ENCODE data around the gene ALAS1. TPM values are rescaled to one million over a fixed set of nuclear protein-coding genes. Genes with fewer than 3 reads are reported as not detected.

The ALAS1 gene
- total RNA-seq, 6 experiments from 2014 or later = 73.4 to 783 (median 147) TPM

DNA sequence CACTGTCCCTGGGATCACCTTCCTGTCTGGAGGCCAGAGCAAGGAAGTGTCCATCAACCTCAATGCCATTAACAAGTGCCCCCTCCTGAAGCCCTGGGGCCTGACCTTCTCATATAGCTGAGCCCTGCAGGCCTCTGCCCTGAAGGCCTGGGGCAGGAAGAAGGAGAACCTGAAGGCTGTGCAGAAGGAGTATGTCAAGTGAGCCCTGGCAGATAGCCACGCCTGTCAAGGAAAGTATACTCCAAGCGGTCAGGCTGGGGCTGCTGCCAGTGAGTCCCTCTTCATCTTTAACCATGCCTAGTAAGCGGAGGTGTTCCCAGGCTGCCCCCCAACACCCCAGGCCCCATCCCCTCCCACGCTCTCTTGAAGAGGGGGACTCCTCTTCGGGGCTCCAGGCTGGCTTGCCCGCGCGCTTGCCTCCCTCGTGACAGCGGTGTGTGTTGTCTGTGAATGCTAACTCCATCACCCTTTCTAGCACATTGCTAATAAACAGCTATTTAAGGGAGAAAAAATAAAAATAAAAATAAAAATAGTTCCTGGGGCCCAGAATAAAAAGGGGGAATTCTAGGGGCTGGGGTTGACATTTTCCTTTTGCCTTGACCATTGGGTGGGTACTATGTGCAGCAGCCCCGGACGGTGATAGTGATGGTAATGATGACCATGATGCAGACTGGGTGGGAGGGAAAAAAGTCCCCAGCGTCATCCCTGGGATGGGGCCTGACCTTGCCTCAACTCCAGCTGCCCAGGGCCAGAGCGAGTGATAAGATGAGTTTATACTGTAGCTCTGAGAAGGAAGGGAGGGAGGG lies 3.3 kb upstream of the ALAS1 start:
- TF ChIP-seq, protein P1, sequence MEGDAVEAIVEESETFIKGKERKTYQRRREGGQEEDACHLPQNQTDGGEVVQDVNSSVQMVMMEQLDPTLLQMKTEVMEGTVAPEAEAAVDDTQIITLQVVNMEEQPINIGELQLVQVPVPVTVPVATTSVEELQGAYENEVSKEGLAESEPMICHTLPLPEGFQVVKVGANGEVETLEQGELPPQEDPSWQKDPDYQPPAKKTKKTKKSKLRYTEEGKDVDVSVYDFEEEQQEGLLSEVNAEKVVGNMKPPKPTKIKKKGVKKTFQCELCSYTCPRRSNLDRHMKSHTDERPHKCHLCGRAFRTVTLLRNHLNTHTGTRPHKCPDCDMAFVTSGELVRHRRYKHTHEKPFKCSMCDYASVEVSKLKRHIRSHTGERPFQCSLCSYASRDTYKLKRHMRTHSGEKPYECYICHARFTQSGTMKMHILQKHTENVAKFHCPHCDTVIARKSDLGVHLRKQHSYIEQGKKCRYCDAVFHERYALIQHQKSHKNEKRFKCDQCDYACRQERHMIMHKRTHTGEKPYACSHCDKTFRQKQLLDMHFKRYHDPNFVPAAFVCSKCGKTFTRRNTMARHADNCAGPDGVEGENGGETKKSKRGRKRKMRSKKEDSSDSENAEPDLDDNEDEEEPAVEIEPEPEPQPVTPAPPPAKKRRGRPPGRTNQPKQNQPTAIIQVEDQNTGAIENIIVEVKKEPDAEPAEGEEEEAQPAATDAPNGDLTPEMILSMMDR (IDR thresholded peaks at IDR 0.05) = no peak
- TF ChIP-seq POLR2A (IDR thresholded peaks at IDR 0.05) = no peak
- H3K9me3 ChIP-seq = no peaks in the 10 kb centered on the region
- H3K27ac ChIP-seq = no peak overlapping the region
- ATAC-seq (no peak), DNase-seq (peak in 1 of 3 donors; percentile 52)
- no peak overlapping the region for H3K4me3 ChIP-seq
- WGBS (ENCODE audit: insufficient coverage, low coverage, low lambda C conversion rate, missing lambda C conversion rate) = 75% methylated on average over 10 of the region's 14 CpGs
- peaks cover 0 to 40% (median 5%) of the 10 kb centered on the region in 4 donors for H3K4me1 ChIP-seq
- H3K36me3 ChIP-seq = peaks cover 0 to 9% (median 1%) of the 10 kb centered on the region in 4 donors
- intact Hi-C loops (cut with DNase I) = no loop called here
- H3K27me3 ChIP-seq = no peaks in the 10 kb centered on the region

DNA sequence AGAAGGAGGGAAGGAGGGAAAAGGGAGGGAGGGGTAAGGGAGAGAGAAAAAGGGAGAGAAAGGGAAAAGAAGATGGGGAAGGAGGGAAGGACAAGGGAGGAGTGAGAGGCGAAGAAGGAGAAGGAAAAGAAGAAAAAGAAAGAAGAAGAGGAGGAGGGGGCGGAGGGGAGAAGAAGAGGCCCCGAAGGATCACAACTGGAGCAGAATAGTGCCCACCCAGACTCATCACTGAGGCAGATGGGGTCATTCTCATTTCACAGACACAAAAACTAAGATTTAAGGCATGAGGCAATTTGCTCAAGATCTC lies 2.7 kb upstream of the ALAS1 start:
- DNase-seq (no peak), ATAC-seq (no peak)
- TF ChIP-seq POLR2A (IDR thresholded peaks at IDR 0.05) = no peak
- TF ChIP-seq, protein P1 (IDR thresholded peaks at IDR 0.05) = no peak
- peaks cover 0 to 15% (median 3%) of the 10 kb centered on the region in 4 donors for H3K36me3 ChIP-seq
- no peaks in the 10 kb centered on the region for H3K9me3 ChIP-seq
- WGBS (ENCODE audit: insufficient coverage, low coverage, low lambda C conversion rate, missing lambda C conversion rate) = 85% methylated on average over 3 of the region's 3 CpGs
- H3K4me1 ChIP-seq = peaks cover 0 to 34% (median 4%) of the 10 kb centered on the region in 4 donors
- peak overlapping the region in 1 of 3 donors; percentile 99 for H3K27ac ChIP-seq
- intact Hi-C loops (cut with DNase I) = no loop called here
- H3K27me3 ChIP-seq = no peaks in the 10 kb centered on the region
- H3K4me3 ChIP-seq = no peak overlapping the region

DNA sequence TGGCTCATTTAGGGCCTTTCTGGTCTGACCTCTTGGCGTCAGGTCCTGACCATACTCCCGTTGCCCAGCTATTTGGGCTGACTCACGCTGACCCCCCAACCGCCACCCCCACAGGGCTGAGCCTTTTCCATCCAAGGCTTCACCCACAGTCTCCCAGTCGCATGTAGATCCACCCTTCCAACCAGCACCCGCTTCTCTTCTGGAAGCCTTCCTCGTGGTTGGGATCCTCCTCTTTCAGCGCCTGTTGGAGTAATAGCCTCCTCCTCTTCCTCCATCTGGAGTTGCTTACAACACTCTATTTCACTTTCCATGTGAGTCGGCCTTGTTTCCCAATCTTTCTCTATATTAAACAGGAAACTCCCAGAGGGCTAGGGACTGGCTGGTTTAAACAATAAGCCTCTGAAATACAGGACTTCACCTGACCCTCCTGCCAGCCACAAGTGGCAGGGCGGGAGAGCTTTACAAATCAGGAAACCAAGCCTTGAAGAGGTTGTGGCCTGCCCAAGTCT lies 2.1 kb upstream of the ALAS1 start:
- no peak overlapping the region for H3K4me3 ChIP-seq
- H3K36me3 ChIP-seq = peaks cover 0 to 21% (median 3%) of the 10 kb centered on the region in 4 donors
- 46% methylated on average over 6 of the region's 10 CpGs for WGBS (ENCODE audit: insufficient coverage, low coverage, low lambda C conversion rate, missing lambda C conversion rate)
- H3K9me3 ChIP-seq = no peaks in the 10 kb centered on the region
- TF ChIP-seq POLR2A (IDR thresholded peaks at IDR 0.05) = peak; percentile 41
- TF ChIP-seq, protein P1 (IDR thresholded peaks at IDR 0.05) = no peak
- ATAC-seq (peak in 2 of 4 donors; percentile 3 to 21), DNase-seq (peak in 1 of 3 donors; percentile 52)
- H3K27me3 ChIP-seq = no peaks in the 10 kb centered on the region
- intact Hi-C loops (cut with DNase I) = no loop called here
- peak overlapping the region in 2 of 3 donors; percentile 66 to 99 for H3K27ac ChIP-seq
- peaks cover 0 to 29% (median 7%) of the 10 kb centered on the region in 4 donors for H3K4me1 ChIP-seq

DNA sequence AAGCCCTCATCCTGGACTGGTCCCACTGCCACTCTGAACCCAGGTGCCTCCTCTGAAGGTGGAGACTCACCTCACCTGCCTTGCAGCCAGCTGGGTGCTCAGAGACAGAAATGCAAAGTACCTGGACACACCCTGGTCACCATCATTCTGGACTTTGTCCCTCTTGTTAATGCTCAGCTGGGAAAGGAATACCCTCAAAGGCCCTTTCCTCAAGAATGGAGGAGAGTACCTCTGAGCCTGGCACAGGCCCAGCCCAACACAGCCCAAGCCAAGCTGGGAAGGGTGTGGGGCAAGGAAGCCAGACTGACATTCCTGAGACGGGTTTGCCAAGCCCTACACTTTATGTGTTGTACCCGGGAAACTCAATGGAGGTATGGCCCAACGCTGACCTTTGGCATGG lies 983 bp upstream of the ALAS1 start:
- DNase-seq = peak in 1 of 3 donors; percentile 68
- Histone ChIP-seq H3K4me3 (peak overlapping the region in 1 of 3 donors; percentile 92), H3K4me1 (peaks cover 0 to 39% (median 9%) of the 10 kb centered on the region in 4 donors), H3K27ac (peak overlapping the region in 1 of 3 donors; percentile 99), H3K27me3 (no peaks in the 10 kb centered on the region), H3K9me3 (no peaks in the 10 kb centered on the region), H3K36me3 (peaks cover 0 to 32% (median 3%) of the 10 kb centered on the region in 4 donors)
- intact Hi-C loops (cut with DNase I) = no loop called here
- no peak for ATAC-seq
- no peak for TF ChIP-seq POLR2A (IDR thresholded peaks at IDR 0.05)
- TF ChIP-seq, protein P1 (IDR thresholded peaks at IDR 0.05) = no peak
- 60% methylated on average over 1 of the region's 3 CpGs for WGBS (ENCODE audit: insufficient coverage, low coverage, low lambda C conversion rate, missing lambda C conversion rate)
